GM12873 (cell line): ENCODE measurements around the gene C16orf95.

Experiments
- CTCF ChIP-seq: IDR thresholded peaks from 2 replicates; pipeline ENCODE4 v1.5.1; 2012; ENCODE audit warnings: low read depth, mild to moderate bottlenecking, moderate library complexity, low read length, control low read depth; ENCODE audit not compliant: insufficient read depth; ENCODE audit errors: missing control alignments

The C16orf95 gene

GRCh38 chr16:87333101-87333500 lies 15.9 kb upstream of the C16orf95 start:
- TF ChIP-seq CTCF: no peak

GRCh38 chr16:87332150-87332549 lies 15.0 kb upstream of the C16orf95 start:
- TF ChIP-seq CTCF: no peak

GRCh38 chr16:87331241-87331801 lies 14.1 kb upstream of the C16orf95 start:
- no peak for TF ChIP-seq CTCF

- no peak for TF ChIP-seq CTCF
Measured at GRCh38 chr16:87330646-87331045, 13.5 kb upstream of the C16orf95 start.

GRCh38 chr16:87330257-87330624 lies 13.0 kb upstream of the C16orf95 start:
- TF ChIP-seq CTCF: no peak

GRCh38 chr16:87329436-87330256 lies 12.5 kb upstream of the C16orf95 start:
- TF ChIP-seq CTCF: no peak

- TF ChIP-seq CTCF: no peak
Measured at GRCh38 chr16:87328846-87329245, 11.7 kb upstream of the C16orf95 start.
